ENCODE data around the gene ZBTB11. TPM values are rescaled to one million over a fixed set of nuclear protein-coding genes. Genes with fewer than 3 reads are reported as not detected.

Gene ZBTB11
- total and polyA plus RNA-seq, 2 experiments from 2014 or later, result 7.7 to 22.4 TPM

Small RNA genes lying within 50 kb of the gene (small RNA-seq; reads per million reads assigned to genes)
- gene RF00019 (ENCODE audit: low replicate concordance) (not detected), gene RNU6-1256P (ENCODE audit: low replicate concordance) (not detected), gene RNY1P12 (ENCODE audit: low replicate concordance) (0.57 reads per million, percentile 40 among the genes with 10 or more reads in this experiment)

Other genes with a start within 250 kb of the ZBTB11 start
- 9.0 and 11.0 TPM in 2 replicates for gene SENP7, start 163.9 kb downstream of the ZBTB11 start, total RNA-seq (2014; rRNA removed; shearing (Covaris generic))
- 4.5 and 5.0 TPM in 2 replicates for gene SENP7, start 163.9 kb downstream of the ZBTB11 start, polyA plus RNA-seq (2016; fragmentation: Nextera tagmentation; extraction: Ambion mirVana)
- 59.7 and 61.9 TPM in 2 replicates for gene TRMT10C, start 115.3 kb downstream of the ZBTB11 start, total RNA-seq (2014; rRNA removed; shearing (Covaris generic))
- 133 and 145 TPM in 2 replicates for gene TRMT10C, start 115.3 kb downstream of the ZBTB11 start, polyA plus RNA-seq (2016; fragmentation: Nextera tagmentation; extraction: Ambion mirVana)
- gene PCNP, start 103.0 kb downstream of the ZBTB11 start, total RNA-seq (2014; rRNA removed; shearing (Covaris generic)), result 134 and 139 TPM in 2 replicates
- 151 and 185 TPM in 2 replicates for gene PCNP, start 103.0 kb downstream of the ZBTB11 start, polyA plus RNA-seq (2016; fragmentation: Nextera tagmentation; extraction: Ambion mirVana)
- gene RPL24, start 9.6 kb upstream of the ZBTB11 start, total RNA-seq (2014; rRNA removed; shearing (Covaris generic)), result 681 and 902 TPM in 2 replicates
- 2,092 and 2,216 TPM in 2 replicates for gene RPL24, start 9.6 kb upstream of the ZBTB11 start, polyA plus RNA-seq (2016; fragmentation: Nextera tagmentation; extraction: Ambion mirVana)
- gene CEP97, start 47.5 kb upstream of the ZBTB11 start, total RNA-seq (2014; rRNA removed; shearing (Covaris generic)), result 13.3 and 19.0 TPM in 2 replicates
- 4.8 and 5.0 TPM in 2 replicates for gene CEP97, start 47.5 kb upstream of the ZBTB11 start, polyA plus RNA-seq (2016; fragmentation: Nextera tagmentation; extraction: Ambion mirVana)
- gene NXPE3, start 102.1 kb upstream of the ZBTB11 start, total RNA-seq (2014; rRNA removed; shearing (Covaris generic)), result 20.8 and 26.5 TPM in 2 replicates
- 11.7 and 13.3 TPM in 2 replicates for gene NXPE3, start 102.1 kb upstream of the ZBTB11 start, polyA plus RNA-seq (2016; fragmentation: Nextera tagmentation; extraction: Ambion mirVana)
- gene NFKBIZ, start 172.4 kb upstream of the ZBTB11 start, total RNA-seq (2014; rRNA removed; shearing (Covaris generic)), result 13.1 and 18.2 TPM in 2 replicates
- gene NFKBIZ, start 172.4 kb upstream of the ZBTB11 start, polyA plus RNA-seq (2016; fragmentation: Nextera tagmentation; extraction: Ambion mirVana), result 14.1 TPM in 2 replicates

Measured in GM23338 (cell line).